A375 (cell line): Measurements from ENCODE around the gene CYB561. TPM values are rescaled to one million over a fixed set of nuclear protein-coding genes. Genes with fewer than 3 reads are reported as not detected.

Source experiments
- small RNA-seq: library from RNA; depleted of rRNA; stranded (forward); fragments of <200 nt; gene quantifications from one replicate; pipeline ENCODE3, GENCODE V24; 2014
- total RNA-seq: library from RNA; depleted of rRNA; stranded (reverse); fragments of >200 nt; shearing (Covaris generic); gene quantifications from 2 replicates; pipeline ENCODE4 v1.2.3, GENCODE V29; 2014; rRNA removed

Gene CYB561
- 28.0 and 34.9 TPM in 2 replicates for total RNA-seq

GRCh38 chr17:63445954-63446752 lies at the start of gene CYB561:
CYB561 (minus strand) TSS chr17:63446306; CDS start chr17:63437547, 8,759 bp downstream.

GRCh38 chr17:63476854-63477479 lies 30.9 kb upstream of the CYB561 start, which contains the start of gene ACE:
ACE (plus strand) TSS chr17:63477061; CDS start chr17:63477095, 34 bp downstream.

Small RNA genes lying within 50 kb of the gene (small RNA-seq; reads per million reads assigned to genes)
- gene AC005828.6, result not detected

Other genes starting within 250 kb of the CYB561 start
- gene ACE, start 30.8 kb upstream of the CYB561 start, total RNA-seq, result 2.5 and 2.6 TPM in 2 replicates
- gene KCNH6, start 77.1 kb upstream of the CYB561 start, total RNA-seq, result not detected in 2 replicates
- gene DCAF7, start 104.2 kb upstream of the CYB561 start, total RNA-seq, result 25.4 and 27.5 TPM in 2 replicates
- 30.1 and 30.6 TPM in 2 replicates for gene TACO1, start 154.6 kb upstream of the CYB561 start, total RNA-seq
- 19.0 and 22.9 TPM in 2 replicates for gene MAP3K3, start 176.1 kb upstream of the CYB561 start, total RNA-seq